Right lobe of liver (tissue), 6 donors: Measurements from ENCODE around the gene SNX6. TPM values are rescaled to one million over a fixed set of nuclear protein-coding genes. Genes with fewer than 3 reads are reported as not detected.

ENCODE experiments used
- ATAC-seq, 4 donors: fragments of 200-7000 bp; cut with Tn5 transposase; one replicate each; pipeline ENCODE4 v1.9.1; 2020; ENCODE audit warnings: mild to moderate bottlenecking in 4 of 4, moderate library complexity in 4 of 4
- DNase-seq, 3 donors: peaks; one replicate each; pipeline ENCODE4 v3.0.0-alpha.2; 2020
- H3K27ac ChIP-seq, 3 donors: fragments of 200-600 bp; one replicate each; pipeline ENCODE4 v1.8.0; 2022
- H3K27me3 ChIP-seq, 2 donors: fragments of 200-600 bp; one replicate each; pipeline ENCODE4 v1.8.0; 2022
- H3K36me3 ChIP-seq, 4 donors: fragments of 200-600 bp; sonication (generic) in 1 of 4; one replicate each; pipeline versions ENCODE4 v1.5.1 to v1.8.0; 2017 to 2022; ENCODE audit warnings: control low read depth in 1 of 4
- H3K4me1 ChIP-seq, 4 donors: fragments of 200-600 bp; sonication (generic) in 1 of 4; one replicate each; pipeline versions ENCODE4 v1.5.1 to v1.8.0; 2017 to 2022; ENCODE audit warnings: control low read depth in 1 of 4
- H3K4me3 ChIP-seq, 3 donors: fragments of 200-600 bp; one replicate each; pipeline ENCODE4 v1.8.0; 2022
- H3K9me3 ChIP-seq, 4 donors: fragments of 200-600 bp; sonication (generic) in 1 of 4; one replicate each; pipeline versions ENCODE4 v1.5.1 to v1.8.0; 2017 to 2022; ENCODE audit warnings: control low read depth in 1 of 4
- CTCF ChIP-seq, 4 donors: fragments of 200-600 bp in 3 of 4; fragments of 450-650 bp in 1 of 4; IDR thresholded peaks; one replicate each; pipeline versions ENCODE4 v1.5.1 to v1.8.0; 2016 to 2022; ENCODE audit warnings: antibody characterized with exemption in 4 of 4, mild to moderate bottlenecking in 2 of 4
- POLR2A ChIP-seq: fragments of 450-650 bp; IDR thresholded peaks from one replicate; pipeline ENCODE4 v1.6.1; 2017; ENCODE audit warnings: antibody characterized with exemption, mild to moderate bottlenecking
- WGBS: methylation state at CpG from one replicate; pipeline ENCODE4 v1.1.6; 2018; ENCODE audit warnings: low coverage, low lambda C conversion rate; ENCODE audit not compliant: insufficient coverage; ENCODE audit errors: missing lambda C conversion rate; 5-methylcytosine and 5-hydroxymethylcytosine counted together
- intact Hi-C, 2 donors: fragments of 100-400 bp; cut with DNase I; formaldehyde crosslinking; loops; one replicate each; pipeline versions ENCODE4 v1.11.2 to v1.14.1; 2022
- total RNA-seq, 6 experiments: library from RNA; depleted of rRNA in 2 of 6; stranded (reverse); fragments of >200 nt in 2 of 6; fragmentation: NEBNext Ultra II Directional in 3 of 6; extraction: Animal tissue kit (Norgen Biotek cat#: 25700) in 3 of 6; gene quantifications; one replicate each; pipeline versions ENCODE4 v1.1.0 to v1.2.4, GENCODE V29; 2016 to 2023
- donor health status: DM: no; HTN: yes; CAD: no.
- donor health status: DM: no; HTN: no; CAD: no.
- donor health status: DM: no; HTN: no; CAD: no.
- donor health status: DM: no; HTN: yes; CAD: no.
- donor health status: DM: no; HTN: yes; CAD: no.

The SNX6 gene
- total RNA-seq, 6 experiments from 2014 or later: 16.4 to 49.7 (median 31.5) TPM

GRCh38 chr14:34629344-34629656, 648 bp downstream of the SNX6 start:
- Histone ChIP-seq H3K36me3 (no peaks in the 10 kb centered on the region), H3K27ac (peak overlapping the region; percentile 88 to 95 (median 92)), H3K4me1 (peaks cover 0 to 5% (median 0%) of the 10 kb centered on the region in 4 donors), H3K27me3 (no peaks in the 10 kb centered on the region), H3K9me3 (no peaks in the 10 kb centered on the region), H3K4me3 (peak overlapping the region; percentile 87 to 94 (median 91))
- intact Hi-C loops: no loop called here
- no peak for DNase-seq
- ATAC-seq: peak in 1 of 4 donors; percentile 2
- WGBS: 0% methylated on average over 7 of the region's 13 CpGs
- no peak for TF ChIP-seq CTCF (IDR thresholded peaks at IDR 0.05)
- TF ChIP-seq POLR2A: no peak

- no peak for TF ChIP-seq CTCF (IDR thresholded peaks at IDR 0.05)
- TF ChIP-seq POLR2A: no peak
- WGBS: 11% methylated on average over 5 of the region's 5 CpGs
- H3K27ac ChIP-seq: peak overlapping the region in 1 of 3 donors; percentile 88
- peak overlapping the region; percentile 87 to 94 (median 91) for H3K4me3 ChIP-seq
- intact Hi-C loops: no loop called here
- H3K36me3 ChIP-seq: no peaks in the 10 kb centered on the region
- H3K9me3 ChIP-seq: no peaks in the 10 kb centered on the region
- H3K27me3 ChIP-seq: no peaks in the 10 kb centered on the region
- H3K4me1 ChIP-seq: peaks cover 0 to 8% (median 0%) of the 10 kb centered on the region in 4 donors
- ATAC-seq (peak; percentile 15 to 26 (median 18)), DNase-seq (no peak)
These were observed 1.2 kb downstream of the SNX6 start for GRCh38 chr14:34628681-34629135.

GRCh38 chr14:34623506-34623905, 6.4 kb downstream of the SNX6 start:
- Histone ChIP-seq H3K4me3 (no peak overlapping the region), H3K27ac (no peak overlapping the region), H3K27me3 (no peaks in the 10 kb centered on the region), H3K36me3 (no peaks in the 10 kb centered on the region), H3K9me3 (no peaks in the 10 kb centered on the region), H3K4me1 (peaks cover 0 to 3% (median 0%) of the 10 kb centered on the region in 4 donors)
- WGBS: 77% methylated on average over 3 of the region's 3 CpGs
- ATAC-seq: peak in 2 of 4 donors; percentile 45 to 59
- TF ChIP-seq POLR2A (no peak), CTCF (IDR thresholded peaks at IDR 0.05) (no peak)
- no peak for DNase-seq
- intact Hi-C loops: no loop called here

GRCh38 chr14:34620839-34621238, 9.1 kb downstream of the SNX6 start:
- H3K36me3 ChIP-seq: no peaks in the 10 kb centered on the region
- ATAC-seq (no peak), DNase-seq (no peak)
- H3K9me3 ChIP-seq: no peaks in the 10 kb centered on the region
- 73% methylated on average over 3 of the region's 3 CpGs for WGBS
- H3K4me3 ChIP-seq: no peak overlapping the region
- intact Hi-C loops: no loop called here
- peaks cover 0 to 3% (median 0%) of the 10 kb centered on the region in 4 donors for H3K4me1 ChIP-seq
- no peak overlapping the region for H3K27ac ChIP-seq
- H3K27me3 ChIP-seq: no peaks in the 10 kb centered on the region
- no peak for TF ChIP-seq POLR2A
- TF ChIP-seq CTCF (IDR thresholded peaks at IDR 0.05): no peak

GRCh38 chr14:34620115-34620514, 9.8 kb downstream of the SNX6 start:
- 100% methylated on average over 2 of the region's 2 CpGs for WGBS
- H3K9me3 ChIP-seq: no peaks in the 10 kb centered on the region
- ATAC-seq: no peak
- H3K36me3 ChIP-seq: no peaks in the 10 kb centered on the region
- no peak for DNase-seq
- H3K4me3 ChIP-seq: no peak overlapping the region
- peaks cover 0 to 3% (median 0%) of the 10 kb centered on the region in 4 donors for H3K4me1 ChIP-seq
- intact Hi-C loops: no loop called here
- no peak overlapping the region for H3K27ac ChIP-seq
- H3K27me3 ChIP-seq: no peaks in the 10 kb centered on the region
- TF ChIP-seq POLR2A: no peak
- no peak for TF ChIP-seq CTCF (IDR thresholded peaks at IDR 0.05)
